Muscle of leg (tissue), 11 donors: ENCODE results near the gene SLC44A3. TPM values are rescaled to one million over a fixed set of nuclear protein-coding genes. Genes with fewer than 3 reads are reported as not detected.

Experiments
- DNase-seq: peaks from one replicate; pipeline ENCODE4 v3.0.0; 2013
- H3K27ac ChIP-seq: one replicate; pipeline ENCODE4 v1.5.1; 2013; ENCODE audit warnings: mild to moderate bottlenecking, low read length, control low read depth
- H3K27me3 ChIP-seq: one replicate; pipeline ENCODE4 v1.6.1; 2013; ENCODE audit warnings: low read length; ENCODE audit not compliant: control insufficient read depth, insufficient read depth
- H3K36me3 ChIP-seq: one replicate; pipeline ENCODE4 v1.6.1; 2013; ENCODE audit warnings: low read length; ENCODE audit not compliant: control insufficient read depth, insufficient read depth
- H3K4me1 ChIP-seq: one replicate; pipeline ENCODE4 v1.6.1; 2013; ENCODE audit warnings: low read length; ENCODE audit not compliant: control insufficient read depth, insufficient read depth
- H3K4me3 ChIP-seq: one replicate; pipeline ENCODE4 v1.5.1; 2013; ENCODE audit warnings: low read length, control low read depth
- H3K9me3 ChIP-seq: replicated peaks from 2 replicates; pipeline ENCODE4 v1.6.1; 2013; ENCODE audit warnings: low read depth, low read length; ENCODE audit not compliant: control insufficient read depth
- whole genome bisulfite sequencing: methylation state at CpG from one replicate; pipeline ENCODE4 v1.1.5; 2013; ENCODE audit warnings: missing lambda C conversion rate; ENCODE audit not compliant: insufficient coverage; 5-methylcytosine and 5-hydroxymethylcytosine counted together
- polyA plus RNA-seq, 8 donors: library from polyadenylated mRNA; unstranded; fragments of 120-200 nt; gene quantifications; one replicate each; pipeline versions ENCODE4 v1.2.1 to v1.2.3, GENCODE V29; 2013; ENCODE audit warnings: inconsistent platforms in 1 of 8, low replicate concordance in 1 of 8; ENCODE audit not compliant: insufficient read length in 8 of 8, insufficient read depth in 1 of 8
- total RNA-seq: library from RNA; stranded (reverse); fragments of 120-200 nt; gene quantifications from one replicate; pipeline ENCODE4 v1.2.4, GENCODE V29; 2013

Gene SLC44A3
- total and polyA plus RNA-seq, 9 donors: 2.1 to 5.2 (median 3.7) TPM

DNA sequence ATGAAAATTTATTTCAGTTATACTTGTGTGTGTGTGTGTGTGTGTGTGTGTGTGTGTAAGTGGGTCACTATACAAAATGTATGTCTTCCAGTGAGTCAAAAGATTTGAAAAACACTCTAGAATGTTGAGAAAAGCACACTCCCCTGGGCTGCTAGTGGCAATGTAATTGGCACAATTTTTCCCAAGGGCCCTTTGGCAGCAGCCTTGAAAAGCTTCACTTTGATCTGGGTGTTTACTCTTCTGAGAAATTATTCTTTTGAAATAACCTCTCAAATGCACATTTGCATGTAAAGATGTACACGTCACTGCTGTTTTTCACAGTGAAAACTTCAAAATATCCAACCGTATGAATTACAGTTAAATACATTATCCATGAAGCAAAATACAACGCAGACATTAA lies 22.1 kb upstream of the SLC44A3 start:
- Histone ChIP-seq H3K27me3 (no peaks in the 10 kb centered on the region), H3K4me1 (peaks cover 14% of the 10 kb centered on the region), H3K9me3 (no peaks in the 10 kb centered on the region), H3K27ac (no peak overlapping the region), H3K4me3 (no peak overlapping the region), H3K36me3 (no peaks in the 10 kb centered on the region)
- WGBS: no CpG with 5 or more reads among the region's 3 CpGs
- DNase-seq: no peak

DNA sequence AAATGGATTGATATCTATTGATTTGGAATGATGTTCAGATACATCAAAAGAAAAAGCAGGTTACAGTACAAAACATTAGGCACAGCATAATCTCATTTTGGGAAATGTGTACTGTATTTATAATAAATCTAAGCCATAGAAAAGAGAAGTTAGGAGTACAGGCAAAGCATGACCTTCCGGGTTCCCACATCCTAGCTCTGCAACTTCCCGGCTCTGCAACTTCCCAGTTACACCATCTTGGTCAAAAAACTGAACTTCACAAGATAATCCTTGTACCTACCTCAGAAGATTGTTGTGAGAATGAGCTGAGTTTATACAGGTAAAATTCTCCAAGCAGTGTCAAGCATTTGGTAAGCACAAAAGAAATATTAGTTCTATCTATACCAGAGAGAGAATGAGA lies 21.7 kb upstream of the SLC44A3 start:
- H3K27ac ChIP-seq: no peak overlapping the region

DNA sequence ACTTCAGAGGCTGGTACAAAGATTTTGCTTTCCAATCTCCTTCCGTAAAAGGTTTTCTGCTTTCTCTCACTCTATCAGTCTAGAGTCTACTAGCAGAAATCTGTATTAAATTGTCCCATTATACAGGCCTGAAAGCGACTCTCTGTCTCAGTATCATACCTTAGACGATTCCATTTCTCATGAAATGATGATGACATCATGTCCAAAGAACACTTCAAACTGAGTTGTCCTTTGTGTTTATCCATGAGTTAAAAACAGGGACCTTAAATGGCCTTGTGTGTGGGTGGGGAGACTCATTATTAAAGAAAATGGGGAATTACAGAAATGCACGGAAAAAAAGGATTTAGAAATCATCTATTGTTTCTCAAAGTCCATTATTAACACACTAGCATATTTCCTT lies 21.0 kb upstream of the SLC44A3 start:
- Histone ChIP-seq H3K4me1 (peaks cover 20% of the 10 kb centered on the region), H3K36me3 (no peaks in the 10 kb centered on the region), H3K27me3 (no peaks in the 10 kb centered on the region), H3K27ac (no peak overlapping the region), H3K4me3 (no peak overlapping the region), H3K9me3 (no peaks in the 10 kb centered on the region)
- WGBS: 80% methylated on average over 1 of the region's 4 CpGs
- DNase-seq: no peak

More for the DNA sequence above, 21.7 kb upstream of the SLC44A3 start:
- Histone ChIP-seq H3K4me3 (no peak overlapping the region), H3K36me3 (no peaks in the 10 kb centered on the region), H3K9me3 (no peaks in the 10 kb centered on the region), H3K4me1 (peaks cover 13% of the 10 kb centered on the region), H3K27me3 (no peaks in the 10 kb centered on the region)
- DNase-seq: no peak
- no CpG with 5 or more reads among the region's 2 CpGs for WGBS

DNA sequence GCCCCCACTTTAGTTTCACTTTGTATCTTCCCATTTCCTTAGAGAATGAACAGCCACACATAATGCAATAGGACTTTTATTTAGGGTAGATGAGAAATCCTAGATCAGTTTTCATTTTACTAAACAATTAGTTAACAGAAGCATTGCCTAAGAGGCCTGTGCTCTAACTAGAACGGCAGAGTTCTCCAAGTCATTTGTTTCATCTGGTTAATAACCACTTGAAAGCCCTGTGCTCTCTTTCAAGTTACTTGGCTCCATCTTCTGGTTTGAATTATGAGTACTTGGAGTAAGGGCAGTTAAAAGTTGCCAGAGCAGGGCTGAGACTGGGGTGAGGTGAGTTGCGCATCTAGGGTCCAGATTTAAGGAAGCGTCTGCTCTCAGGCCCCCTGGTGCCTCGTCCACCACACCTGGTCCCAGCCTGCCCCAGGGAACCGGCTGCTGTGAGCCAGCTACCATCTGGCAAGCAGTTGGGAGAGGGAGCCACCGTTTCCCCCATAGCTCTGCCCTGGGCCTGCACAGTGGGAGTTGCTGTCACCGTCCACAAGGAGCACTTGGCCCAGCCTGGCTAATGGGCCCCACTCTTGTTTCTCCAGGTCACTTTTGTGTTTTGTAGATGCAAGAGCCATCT lies 18.1 kb upstream of the SLC44A3 start:
- 19% methylated on average over 6 of the region's 7 CpGs for WGBS
- H3K27ac ChIP-seq: peak overlapping the region; percentile 87
- peaks cover 28% of the 10 kb centered on the region for H3K4me1 ChIP-seq
- no peak overlapping the region for H3K4me3 ChIP-seq
- H3K9me3 ChIP-seq: no peaks in the 10 kb centered on the region
- H3K27me3 ChIP-seq: no peaks in the 10 kb centered on the region
- H3K36me3 ChIP-seq: no peaks in the 10 kb centered on the region
- peak; percentile 84 for DNase-seq

DNA sequence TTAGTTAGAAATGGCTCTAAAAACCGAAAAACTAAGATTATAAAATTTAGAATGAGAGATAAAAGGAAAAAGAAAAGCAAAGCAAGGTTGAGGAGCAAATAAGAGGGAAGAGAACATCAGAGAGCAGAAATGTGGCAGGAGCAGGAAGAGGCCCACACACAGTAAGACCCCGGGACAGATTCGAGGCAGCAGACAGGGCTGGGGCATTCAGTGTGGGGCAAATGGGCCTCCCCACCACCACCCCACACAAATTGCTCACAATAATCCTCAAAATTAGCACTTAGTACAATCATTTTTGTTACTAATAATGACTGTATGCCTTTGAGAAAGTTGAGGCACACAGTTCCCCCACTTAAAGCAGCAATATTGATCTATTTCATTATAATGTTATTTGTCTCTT lies 17.1 kb upstream of the SLC44A3 start:
- peak overlapping the region; percentile 87 for H3K27ac ChIP-seq

DNA sequence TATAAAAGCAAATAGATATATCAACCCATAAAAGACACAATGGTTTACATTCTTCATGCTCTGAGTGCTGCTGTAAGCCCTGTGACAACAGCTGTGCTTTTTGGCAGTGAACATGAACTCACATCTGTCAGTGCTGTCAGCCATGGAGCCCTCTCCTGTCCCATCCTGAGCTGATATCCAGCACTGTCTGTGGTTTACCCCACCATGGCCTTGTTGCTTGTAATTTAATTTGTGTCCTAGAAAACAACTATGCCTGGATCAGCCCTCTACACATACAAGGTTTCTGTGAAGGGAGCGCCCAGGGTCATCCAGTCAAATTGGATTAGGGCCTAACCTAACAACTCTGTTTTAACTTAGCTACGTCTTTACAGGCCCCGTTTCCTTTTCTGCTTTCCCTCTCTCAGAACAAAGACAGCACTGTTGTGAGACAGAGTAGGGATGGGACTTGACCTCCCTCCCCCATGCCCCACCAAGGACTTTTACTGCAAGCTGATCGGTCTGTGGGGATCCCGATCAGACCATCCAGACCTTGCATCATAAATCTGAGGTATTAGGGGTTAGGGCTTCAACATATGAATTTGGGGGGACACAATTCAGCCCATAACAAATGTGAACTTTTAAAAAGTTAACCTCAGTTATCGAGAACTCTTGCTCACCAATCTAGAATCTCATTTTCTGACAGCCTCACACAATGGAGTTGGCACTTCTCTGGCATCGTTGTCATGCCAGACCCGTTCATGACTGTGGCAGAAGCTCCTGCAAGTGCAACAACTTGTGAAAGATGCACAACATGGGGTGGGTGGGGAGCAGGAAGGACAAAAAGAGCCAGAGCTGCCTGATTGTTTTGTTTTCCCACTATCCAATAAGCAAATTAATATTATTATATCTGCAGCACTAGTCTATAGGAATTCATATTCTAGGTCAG lies 16.4 kb upstream of the SLC44A3 start:
- no peaks in the 10 kb centered on the region for H3K9me3 ChIP-seq
- no peaks in the 10 kb centered on the region for H3K27me3 ChIP-seq
- peaks cover 28% of the 10 kb centered on the region for H3K4me1 ChIP-seq
- peak; percentile 97 for DNase-seq
- 80% methylated on average over 1 of the region's 8 CpGs for WGBS
- no peaks in the 10 kb centered on the region for H3K36me3 ChIP-seq
- H3K27ac ChIP-seq: peak overlapping the region; percentile 87
- H3K4me3 ChIP-seq: no peak overlapping the region

More for the DNA sequence above, 17.1 kb upstream of the SLC44A3 start:
- 100% methylated on average over 1 of the region's 3 CpGs for WGBS
- no peak for DNase-seq
- no peaks in the 10 kb centered on the region for H3K9me3 ChIP-seq
- H3K36me3 ChIP-seq: no peaks in the 10 kb centered on the region
- no peaks in the 10 kb centered on the region for H3K27me3 ChIP-seq
- no peak overlapping the region for H3K4me3 ChIP-seq
- peaks cover 28% of the 10 kb centered on the region for H3K4me1 ChIP-seq

DNA sequence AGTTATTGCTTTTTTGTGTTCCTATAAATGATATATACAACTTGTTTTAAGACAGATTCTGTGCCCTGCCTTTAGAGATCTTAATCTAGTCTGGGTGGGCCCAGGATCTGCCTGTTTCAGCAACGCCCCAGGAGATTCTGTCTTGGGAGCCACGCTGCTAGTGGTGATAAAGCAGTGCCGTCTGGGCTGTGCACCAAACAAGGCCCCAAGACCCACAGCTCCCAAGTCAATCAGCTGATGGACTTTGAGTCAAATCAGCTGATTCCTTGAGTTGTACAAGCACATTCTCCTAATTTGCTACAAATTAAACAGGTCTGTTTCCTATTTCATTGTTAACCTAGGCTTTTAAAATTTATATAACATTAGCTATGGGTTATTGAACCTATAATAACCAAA lies 15.7 kb upstream of the SLC44A3 start:
- Histone ChIP-seq H3K36me3 (no peaks in the 10 kb centered on the region), H3K4me1 (peaks cover 28% of the 10 kb centered on the region), H3K27me3 (no peaks in the 10 kb centered on the region), H3K27ac (peak overlapping the region; percentile 87), H3K9me3 (no peaks in the 10 kb centered on the region), H3K4me3 (no peak overlapping the region)
- no peak for DNase-seq
- 86% methylated on average over 1 of the region's 3 CpGs for WGBS

DNA sequence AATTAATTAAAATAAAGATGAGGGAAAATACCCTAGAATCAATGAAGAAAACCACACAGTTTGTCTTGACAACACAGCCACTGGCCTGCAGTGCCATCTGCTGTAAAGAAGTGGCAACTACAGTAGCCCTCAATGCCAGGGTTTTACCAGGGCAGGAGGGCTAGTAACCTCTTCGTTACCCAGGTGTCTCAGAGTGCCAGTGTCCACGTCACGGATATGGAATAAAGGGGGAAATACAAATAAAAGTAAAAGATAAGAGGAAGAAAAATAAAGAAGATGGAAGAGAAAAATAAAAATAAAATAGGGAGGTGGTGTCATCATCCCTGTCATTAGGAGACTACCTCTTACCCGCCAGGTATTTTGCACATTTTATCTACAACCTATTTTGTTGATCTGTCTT lies 14.2 kb upstream of the SLC44A3 start:
- Histone ChIP-seq H3K27ac (peak overlapping the region; percentile 47), H3K36me3 (no peaks in the 10 kb centered on the region), H3K4me1 (peaks cover 28% of the 10 kb centered on the region), H3K4me3 (no peak overlapping the region), H3K9me3 (no peaks in the 10 kb centered on the region), H3K27me3 (no peaks in the 10 kb centered on the region)
- WGBS: no CpG with 5 or more reads among the region's 4 CpGs
- DNase-seq: peak; percentile 71

DNA sequence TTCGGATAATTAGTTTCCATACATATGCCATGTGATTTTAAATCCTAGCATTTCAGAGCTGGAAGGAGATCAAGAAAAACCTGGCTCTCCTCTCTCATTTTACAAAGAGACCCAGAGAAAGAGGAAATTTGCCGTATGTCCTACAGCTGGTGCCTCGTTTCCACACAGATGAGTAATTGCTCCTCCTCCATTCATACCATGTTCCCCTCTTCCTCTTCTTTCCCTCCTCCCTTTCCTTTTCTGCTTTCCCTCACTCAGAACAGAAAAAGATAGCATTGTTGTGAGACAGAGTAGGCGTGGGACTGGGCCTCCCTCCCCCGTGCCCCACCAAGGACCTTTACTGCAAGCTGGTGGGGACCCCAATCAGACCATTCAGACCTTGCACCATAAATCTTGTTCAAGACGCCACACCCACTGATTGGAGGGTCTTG lies 13.7 kb upstream of the SLC44A3 start:
- Histone ChIP-seq H3K9me3 (no peaks in the 10 kb centered on the region), H3K27ac (peak overlapping the region; percentile 47), H3K4me1 (peaks cover 28% of the 10 kb centered on the region), H3K36me3 (no peaks in the 10 kb centered on the region), H3K27me3 (no peaks in the 10 kb centered on the region), H3K4me3 (peak overlapping the region; percentile 10)
- 31% methylated on average over 2 of the region's 6 CpGs for WGBS
- peak; percentile 84 for DNase-seq

DNA sequence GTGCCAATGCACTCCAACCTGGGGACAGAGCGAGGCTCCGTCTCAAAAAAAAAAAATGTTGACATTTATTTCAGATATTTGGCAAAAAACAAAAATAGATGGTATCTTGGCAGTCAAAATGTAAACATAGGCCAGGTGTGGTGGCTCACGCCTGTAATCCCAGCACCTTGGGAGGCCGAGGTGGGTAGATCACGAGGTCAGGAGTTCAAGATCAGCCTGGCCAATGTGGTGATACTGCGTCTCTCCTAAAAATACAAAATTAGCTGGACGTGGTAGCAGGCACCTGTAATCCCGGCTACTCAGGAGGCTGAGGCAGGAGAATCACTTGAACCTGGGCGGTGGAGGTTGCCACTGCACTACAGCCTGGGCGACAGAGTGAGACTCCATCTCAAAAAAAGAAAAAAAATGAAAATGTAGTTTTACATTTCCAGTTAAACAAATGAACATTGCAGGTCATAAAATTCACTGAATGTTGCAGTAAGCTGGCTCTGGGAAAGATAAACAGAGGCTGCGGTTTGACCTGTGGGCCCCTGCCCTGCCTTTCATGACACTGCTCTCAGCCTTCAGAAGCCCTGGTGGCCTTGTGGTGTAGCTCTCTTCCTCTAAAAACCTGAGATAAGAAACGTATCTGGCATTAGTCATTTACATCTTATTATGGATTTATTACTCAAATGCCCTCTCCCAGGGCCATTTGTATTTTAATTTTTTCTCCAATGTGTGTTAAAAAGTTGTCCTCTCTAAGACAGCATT lies 12.2 kb upstream of the SLC44A3 start:
- no peaks in the 10 kb centered on the region for H3K27me3 ChIP-seq
- H3K9me3 ChIP-seq: no peaks in the 10 kb centered on the region
- no peak overlapping the region for H3K27ac ChIP-seq
- H3K4me3 ChIP-seq: no peak overlapping the region
- H3K36me3 ChIP-seq: no peaks in the 10 kb centered on the region
- WGBS: 84% methylated on average over 10 of the region's 12 CpGs
- peaks cover 21% of the 10 kb centered on the region for H3K4me1 ChIP-seq
- no peak for DNase-seq
